ENCODE results near the gene PSME2. TPM values are rescaled to one million over a fixed set of nuclear protein-coding genes. Genes with fewer than 3 reads are reported as not detected.

PSME2 gene
- total and polyA plus RNA-seq, 2 of the 13 experiments (the other 11 are each of a cell fraction or from before 2014, with no cell fraction given), result 332 to 716 TPM

GRCh38 chr14:24113801-24114531 lies 32.4 kb downstream of the PSME2 start (continued):
- TF ChIP-seq ZNF781 (CRISPR knock-in tag; IDR thresholded peaks at IDR 0.05; ENCODE audit: borderline replicate concordance, not compliant biosample characterization) (no peak), DDIT3 (CRISPR knock-in tag; IDR thresholded peaks at IDR 0.05) (no peak; the same call in 1 of the 2 replicates), ZNF362 (CRISPR knock-in tag; IDR thresholded peaks at IDR 0.05; ENCODE audit: borderline replicate concordance) (peak; percentile 62; the same call in 1 of the 2 replicates), AHR (CRISPR knock-in tag; IDR thresholded peaks at IDR 0.05) (peak; percentile 86), ZNF263 (CRISPR knock-in tag; IDR thresholded peaks at IDR 0.05) (peak; percentile 80; the same call in 1 of the 2 replicates), SRY (CRISPR knock-in tag; IDR thresholded peaks at IDR 0.05) (no peak), ZNF331 (CRISPR knock-in tag; IDR thresholded peaks at IDR 0.05) (peak; percentile 98), ZNF724P (CRISPR knock-in tag; IDR thresholded peaks at IDR 0.05; ENCODE audit: borderline replicate concordance) (peak; percentile 94; the same call in 1 of the 2 replicates), KLF12 (CRISPR knock-in tag; IDR thresholded peaks at IDR 0.05; ENCODE audit: borderline replicate concordance) (peak; percentile 97), SETDB1 (CRISPR knock-in tag; IDR thresholded peaks at IDR 0.05; ENCODE audit: borderline replicate concordance) (no peak), DMAP1 (CRISPR knock-in tag; IDR thresholded peaks at IDR 0.05) (peak; percentile 99), ZNF557 (CRISPR knock-in tag; IDR thresholded peaks at IDR 0.05) (peak; percentile 96), SP4 (CRISPR knock-in tag; IDR thresholded peaks at IDR 0.05) (no peak), PAF1 (CRISPR knock-in tag; IDR thresholded peaks at IDR 0.05) (no peak; the same call in none of the 2 replicates), ATF7 (IDR thresholded peaks at IDR 0.05) (peak; percentile 74), ATF7 (CRISPR knock-in tag; IDR thresholded peaks at IDR 0.05) (peak; percentile 99), NCOA2 (CRISPR knock-in tag; IDR thresholded peaks at IDR 0.05) (peak; percentile 97), ZIK1 (CRISPR knock-in tag; IDR thresholded peaks at IDR 0.05; ENCODE audit: borderline replicate concordance, low read depth) (peak; percentile 98), ATF7-NPFF (CRISPR knock-in tag; IDR thresholded peaks at IDR 0.05; ENCODE audit: low read depth) (peak; percentile 94), MIXL1 (CRISPR knock-in tag; IDR thresholded peaks at IDR 0.05) (peak; percentile 100), ZNF605 (CRISPR knock-in tag; IDR thresholded peaks at IDR 0.05) (no peak; the same call in 1 of the 2 replicates), BCL6 (CRISPR knock-in tag; IDR thresholded peaks at IDR 0.05) (peak; percentile 93), HINFP (CRISPR knock-in tag; IDR thresholded peaks at IDR 0.05; ENCODE audit: low read depth) (peak; percentile 87), HNRNPL (IDR thresholded peaks at IDR 0.05; ENCODE audit: low read depth, low read length) (no peak; the same call in 1 of the 2 replicates), ZNF446 (CRISPR knock-in tag; IDR thresholded peaks at IDR 0.05) (no peak), THRA (CRISPR knock-in tag; IDR thresholded peaks at IDR 0.05; ENCODE audit: borderline replicate concordance) (peak; percentile 98), STAT5B (CRISPR knock-in tag; IDR thresholded peaks at IDR 0.05) (peak; percentile 60; the same call in 1 of the 2 replicates)
